HG03457 (cell line): ENCODE data around the gene S1PR2.
"Not testable (repeated sequence)": the region's sequence is repeated elsewhere in the genome, so short reads cannot be mapped to it uniquely, and the experiment has no call there.

Experiments
- ATAC-seq: cut with Tn5 transposase; IDR thresholded peaks from one replicate; pipeline ENCODE4 v1.9.1; 2021; ENCODE audit warnings: moderate number of reproducible peaks; ENCODE audit not compliant: unreplicated experiment

S1PR2 gene

DNA sequence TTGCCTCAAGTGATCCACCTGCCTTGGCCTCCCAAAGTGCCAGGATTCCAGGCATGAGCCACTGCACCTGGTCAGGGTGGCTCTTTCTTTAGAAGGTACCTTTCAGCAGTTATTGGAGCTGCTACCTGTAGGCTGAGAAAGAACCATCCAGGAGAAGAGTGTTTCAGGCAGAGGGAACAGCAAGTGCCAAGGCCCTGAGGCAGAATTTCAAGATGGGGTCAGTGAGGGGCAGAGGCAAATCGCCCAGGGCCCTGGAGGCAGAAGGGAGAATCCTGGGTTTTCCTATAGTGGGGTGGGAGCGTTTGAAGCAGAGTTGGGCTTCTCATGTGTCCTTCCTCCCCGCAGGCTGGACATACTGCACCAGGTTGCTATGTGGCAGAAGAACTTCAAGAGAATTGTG, 23.1 kb upstream of the S1PR2 start:
- no peak for ATAC-seq

DNA sequence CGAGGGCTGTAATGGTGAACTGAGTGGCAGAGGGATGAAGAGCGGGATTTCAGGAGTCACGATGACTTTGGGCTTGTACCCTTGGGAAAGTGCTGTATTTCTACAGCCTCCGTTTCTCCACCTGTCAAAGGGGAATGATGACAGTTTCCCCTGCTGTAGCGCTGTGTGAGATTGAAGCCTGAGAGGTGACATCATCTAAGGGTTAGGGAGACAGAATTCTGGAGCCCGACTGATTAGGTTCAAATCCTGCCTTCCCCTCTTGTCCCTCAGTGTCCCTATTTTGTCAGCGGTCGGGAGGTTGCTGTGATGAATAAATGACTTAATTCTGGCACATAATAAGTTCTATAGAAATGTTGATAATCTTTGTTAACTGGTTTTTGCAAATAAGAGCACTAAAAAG, 21.6 kb upstream of the S1PR2 start:
- ATAC-seq = no peak

DNA sequence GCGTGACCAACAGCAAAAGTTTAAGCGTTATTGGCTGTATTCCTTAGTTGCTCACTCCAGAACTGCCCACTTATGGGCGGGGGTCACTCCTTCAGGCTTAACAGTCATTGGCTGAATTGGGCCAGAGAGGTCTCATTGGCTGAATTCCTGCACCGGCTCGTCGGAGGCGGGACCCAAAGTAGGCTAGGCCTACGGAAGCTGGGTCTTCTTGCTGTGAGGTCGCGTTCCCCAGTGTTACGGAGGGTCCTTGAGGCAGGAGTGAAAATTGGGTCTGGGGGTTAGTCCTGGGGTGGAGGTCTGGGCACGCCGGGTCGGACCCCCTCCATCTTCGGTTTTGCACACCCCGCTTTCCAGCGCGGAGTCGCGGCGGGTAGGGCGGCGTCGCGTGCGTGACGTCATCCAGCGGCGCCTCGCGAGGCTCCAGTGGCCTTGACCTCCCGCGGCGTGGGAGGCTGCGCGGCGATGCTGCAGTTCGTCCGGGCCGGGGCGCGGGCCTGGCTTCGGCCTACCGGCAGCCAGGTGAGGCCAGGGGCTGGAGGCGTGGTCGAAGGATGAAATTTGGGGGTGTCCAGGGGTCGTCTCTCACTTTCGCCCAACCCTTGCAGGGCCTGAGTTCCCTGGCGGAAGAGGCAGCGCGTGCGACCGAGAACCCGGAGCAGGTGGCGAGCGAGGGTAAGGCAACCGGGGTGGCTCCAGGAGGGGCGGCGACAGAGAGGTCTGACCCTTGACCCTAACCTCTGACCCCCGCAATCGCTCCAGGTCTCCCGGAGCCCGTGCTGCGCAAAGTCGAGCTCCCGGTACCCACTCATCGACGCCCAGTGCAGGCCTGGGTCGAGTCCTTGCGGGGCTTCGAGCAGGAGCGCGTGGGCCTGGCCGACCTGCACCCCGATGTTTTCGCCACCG, 20.9 kb upstream of the S1PR2 start, which contains the start of gene MRPL4:
Gene MRPL4 (plus strand): TSS at position 423 of the 903 bp plus-strand sequence. CDS start 40 bp downstream, at position 463.
- peak; percentile 73 for ATAC-seq

DNA sequence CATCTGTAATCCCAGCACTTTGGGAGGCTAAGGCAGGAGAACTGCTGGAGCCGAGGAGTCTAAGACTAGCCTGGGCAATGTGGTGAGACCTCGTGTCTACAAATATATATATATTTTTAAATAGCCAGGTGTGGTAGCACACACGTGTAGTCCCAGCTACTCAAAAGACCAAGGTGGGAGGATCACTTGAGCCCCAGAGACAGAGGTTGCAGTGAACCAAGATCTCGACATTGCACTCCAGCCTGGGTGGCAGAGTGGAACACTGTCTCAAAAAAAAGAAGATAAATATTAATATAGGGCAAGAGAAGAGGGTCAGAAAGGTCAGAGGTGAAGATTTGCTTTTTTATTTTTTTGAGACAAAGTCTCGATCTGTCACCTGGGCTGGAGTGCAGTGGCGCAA, 15.4 kb upstream of the S1PR2 start:
- no peak for ATAC-seq

DNA sequence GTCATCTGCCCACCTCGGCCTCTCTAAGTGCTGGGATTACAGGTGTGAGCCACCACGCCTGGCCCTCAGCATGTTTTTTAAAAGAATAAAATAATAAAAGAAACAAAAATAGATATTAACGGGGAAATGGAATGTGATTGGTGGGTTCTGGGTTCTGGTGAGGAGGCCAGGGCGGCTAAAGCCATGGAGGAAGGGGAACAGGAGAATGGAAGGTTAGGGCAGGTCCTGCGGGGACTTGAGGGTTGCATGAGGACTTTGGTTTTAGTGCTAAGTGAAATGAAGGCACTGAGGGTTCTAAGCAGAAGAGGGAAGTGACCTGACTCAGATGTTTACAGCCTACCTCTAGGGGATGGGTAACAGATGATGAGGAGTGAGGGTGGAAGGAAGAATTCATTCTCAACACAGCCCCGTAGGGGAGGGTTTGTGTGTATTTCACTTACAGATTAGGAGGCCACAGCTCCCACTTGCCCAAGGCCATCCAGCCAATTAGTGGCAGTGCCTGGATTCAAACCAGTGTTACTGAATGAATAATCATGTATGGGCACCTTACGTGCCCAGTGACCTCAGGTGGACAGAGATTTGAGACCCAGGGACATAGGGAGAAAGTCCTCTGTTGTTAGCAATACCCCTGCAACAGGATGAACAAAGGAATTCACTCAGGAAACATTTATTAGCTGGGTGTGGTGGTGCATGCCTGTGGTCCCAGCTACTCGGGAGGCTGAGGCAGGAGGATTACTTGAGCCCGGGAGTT, 14.2 kb upstream of the S1PR2 start:
- ATAC-seq = no peak

DNA sequence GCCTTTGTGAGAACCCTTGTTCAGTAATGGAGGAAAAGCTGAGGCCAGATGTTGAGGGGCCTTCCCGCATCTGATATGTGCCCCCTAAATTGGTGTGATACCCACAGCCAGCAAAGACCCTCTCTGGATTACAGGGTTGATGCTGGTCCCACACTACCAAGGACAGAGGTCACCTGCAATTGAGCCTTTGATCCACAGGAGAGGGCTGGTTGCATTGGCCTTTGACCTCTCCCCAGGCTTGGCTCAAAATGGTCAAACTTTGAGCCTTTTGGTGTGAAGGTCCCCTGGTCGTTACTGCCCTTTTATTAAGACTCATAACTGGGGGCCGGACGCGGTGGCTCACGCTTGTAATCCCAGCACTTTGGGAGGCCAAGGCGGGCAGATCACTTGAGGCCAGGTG, 12.5 kb upstream of the S1PR2 start:
- no peak for ATAC-seq

GRCh38 chr19:10241826-10242449, 10.8 kb upstream of the S1PR2 start:
- not testable (repeated sequence) for ATAC-seq

DNA sequence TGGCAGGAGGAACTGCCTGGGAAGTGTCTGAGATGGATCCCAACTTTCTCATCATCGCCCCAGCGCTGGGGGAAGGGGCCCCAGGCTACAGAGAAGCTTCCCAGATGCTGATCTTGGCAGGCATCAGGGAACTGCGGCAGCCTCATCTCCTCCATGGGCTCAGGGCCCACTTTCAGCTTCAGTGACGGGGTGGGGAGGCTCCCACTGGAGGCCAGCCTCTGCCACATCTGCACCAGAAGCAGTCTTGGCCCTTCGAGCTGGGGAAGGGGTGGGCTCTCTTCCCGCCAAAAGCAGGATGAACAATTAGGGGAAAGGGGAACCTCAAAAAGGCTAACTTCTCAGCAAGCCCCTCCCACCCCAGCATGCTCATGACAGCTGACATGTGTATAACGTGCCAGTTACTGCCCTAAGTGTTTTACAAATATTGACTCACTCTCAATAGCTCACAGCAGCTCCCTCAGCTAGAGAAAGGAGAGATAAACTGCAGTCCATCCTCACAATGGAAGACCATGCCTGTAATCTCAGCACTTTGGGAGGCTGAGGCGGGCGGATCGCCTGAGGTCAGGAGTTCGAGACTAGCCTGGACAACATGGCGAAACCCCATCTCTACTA, 7.1 kb upstream of the S1PR2 start:
- no peak for ATAC-seq

DNA sequence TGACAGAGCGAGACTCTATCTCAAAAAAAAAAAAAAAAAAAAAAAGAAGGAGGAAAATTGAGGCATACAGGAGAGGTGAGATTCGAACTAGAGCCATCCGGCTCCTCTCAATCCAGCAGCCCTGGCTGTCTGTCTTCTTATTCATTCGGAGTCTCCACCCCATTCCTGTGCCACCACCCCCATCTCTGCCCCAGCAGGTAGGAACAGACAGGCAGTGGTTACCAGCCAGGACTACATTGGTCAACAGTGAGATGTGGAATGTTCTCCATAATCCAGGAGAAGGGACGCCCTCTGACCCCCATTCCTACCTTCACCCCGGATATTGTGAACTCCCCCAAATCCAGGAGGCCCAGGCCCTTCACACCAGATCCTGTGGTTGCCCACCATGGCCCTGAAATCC, 6.6 kb upstream of the S1PR2 start:
- ATAC-seq = no peak

GRCh38 chr19:10235409-10235808, 4.3 kb upstream of the S1PR2 start:
- not testable (repeated sequence) for ATAC-seq

DNA sequence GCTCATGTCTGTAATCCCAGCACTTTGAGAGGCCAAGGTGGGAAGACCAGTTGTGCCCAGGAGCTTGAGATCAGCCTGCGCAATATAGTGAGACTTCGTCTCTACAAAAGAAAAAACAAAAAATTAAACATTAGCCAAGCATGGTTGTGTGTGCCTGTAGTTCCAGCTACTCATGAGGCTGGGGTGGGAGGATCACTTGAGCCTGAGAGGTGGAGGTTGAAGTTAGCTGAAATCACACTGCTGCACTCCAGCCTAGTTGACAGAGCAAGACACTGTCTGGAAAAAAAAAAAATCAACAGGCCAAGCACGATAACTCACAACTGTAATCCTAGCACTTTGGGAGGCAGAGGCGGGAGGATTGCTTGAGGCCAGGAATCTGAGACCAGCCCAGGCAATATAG, 3.9 kb upstream of the S1PR2 start:
- no peak for ATAC-seq

DNA sequence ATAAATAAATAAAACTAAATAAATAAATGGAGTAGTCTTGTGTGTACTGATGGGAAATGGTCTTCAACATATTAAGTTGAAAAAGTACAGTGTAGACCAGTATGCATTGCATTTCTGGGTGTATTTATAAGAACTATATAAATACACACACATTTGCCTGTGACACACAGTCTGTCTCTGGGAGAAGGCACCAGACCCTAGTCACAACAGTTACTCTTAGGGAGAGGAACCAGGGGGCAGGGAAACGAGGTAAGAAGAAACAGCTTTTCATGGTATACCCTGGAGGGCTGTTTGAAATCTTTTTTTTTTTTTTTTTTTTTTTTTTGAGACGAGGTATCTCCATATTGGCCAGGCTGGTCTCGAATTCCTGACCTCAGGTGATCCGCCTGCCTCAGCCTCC, 2.8 kb upstream of the S1PR2 start:
- no peak for ATAC-seq

DNA sequence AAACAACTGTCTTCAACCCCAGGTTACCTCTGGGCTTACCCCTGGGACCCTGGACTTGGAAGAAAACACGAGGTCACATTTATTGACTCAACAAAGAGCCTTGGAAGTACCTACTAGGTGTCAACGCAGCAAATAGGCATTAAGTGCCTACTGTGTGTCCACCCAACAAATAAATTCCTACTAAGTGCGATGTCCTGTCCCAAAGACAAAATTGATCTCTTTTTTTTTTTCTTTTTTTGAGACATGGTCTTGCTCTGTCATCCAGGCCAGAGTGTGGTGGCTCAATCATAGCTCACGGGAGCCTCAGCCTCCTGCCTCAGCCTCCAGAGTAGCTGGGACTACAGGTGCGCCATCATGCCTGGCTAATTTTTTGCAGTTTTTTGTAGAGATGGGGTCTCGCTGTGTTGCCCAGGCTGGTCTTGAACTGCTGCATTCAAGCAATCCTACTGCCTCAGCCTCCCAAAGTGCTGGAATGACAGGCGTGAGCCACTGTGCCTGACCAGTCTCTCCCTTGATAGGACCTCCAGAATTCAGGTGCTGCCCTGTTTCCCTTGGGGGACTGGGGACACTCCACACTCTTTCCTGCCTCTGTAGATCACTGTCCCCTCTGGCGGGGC, 589 bp upstream of the S1PR2 start:
- no peak for ATAC-seq

DNA sequence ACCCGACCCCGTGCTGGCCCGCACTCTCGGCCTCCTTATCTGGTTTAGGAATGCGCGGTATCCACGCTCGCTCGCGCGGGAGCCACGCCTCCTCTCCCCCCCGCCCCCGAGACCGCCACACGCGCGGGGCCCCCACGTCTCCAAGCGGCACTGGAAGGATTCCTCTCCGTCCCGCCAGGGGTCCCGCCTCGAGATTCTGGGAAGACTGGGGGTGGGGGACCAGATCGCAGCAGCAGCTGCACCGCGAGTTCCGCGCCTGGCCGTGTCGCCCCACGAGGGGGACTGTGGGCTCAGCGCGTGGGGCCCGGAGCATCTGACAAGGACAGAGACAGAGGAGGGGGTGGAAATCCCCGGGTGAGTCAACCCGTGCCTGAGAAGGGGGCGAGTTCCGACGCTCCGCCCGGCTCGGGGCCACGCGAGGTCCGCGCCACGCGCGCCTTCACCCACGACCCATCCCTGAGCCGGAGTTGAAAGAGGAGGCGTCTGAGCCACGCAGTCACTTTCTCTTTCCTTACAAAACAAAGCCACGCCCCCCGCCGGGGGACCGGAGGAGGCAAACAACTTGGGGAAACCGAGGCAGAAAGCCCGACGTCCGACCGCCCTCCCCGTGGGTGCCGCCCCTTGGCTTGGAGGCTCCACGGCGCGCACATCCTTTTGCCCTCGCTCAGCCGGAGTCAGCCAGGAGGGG, 814 bp downstream of the S1PR2 start:
- no peak for ATAC-seq

DNA sequence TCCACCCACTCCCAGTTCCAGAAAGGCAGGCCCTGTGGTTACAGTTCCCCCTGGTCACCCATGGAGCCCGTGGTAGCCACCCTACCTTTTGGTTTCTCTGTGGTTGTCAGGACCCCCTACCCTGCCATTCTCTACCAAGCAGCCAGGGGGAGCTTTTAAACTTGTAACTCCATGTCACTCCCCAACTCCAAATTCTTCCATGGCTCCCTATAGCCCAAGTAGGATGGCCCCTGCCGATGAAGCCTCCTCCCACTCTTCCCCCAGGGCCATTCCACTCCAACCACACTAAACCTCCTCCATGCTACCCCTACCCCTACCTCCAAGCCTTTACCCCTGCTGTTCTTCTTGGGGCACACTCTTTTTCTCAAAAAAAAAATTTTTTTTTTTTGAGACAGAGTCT, 2.2 kb downstream of the S1PR2 start:
- ATAC-seq = no peak

- no peak for ATAC-seq
Measured at GRCh38 chr19:10228393-10228792, 2.7 kb downstream of the S1PR2 start.

DNA sequence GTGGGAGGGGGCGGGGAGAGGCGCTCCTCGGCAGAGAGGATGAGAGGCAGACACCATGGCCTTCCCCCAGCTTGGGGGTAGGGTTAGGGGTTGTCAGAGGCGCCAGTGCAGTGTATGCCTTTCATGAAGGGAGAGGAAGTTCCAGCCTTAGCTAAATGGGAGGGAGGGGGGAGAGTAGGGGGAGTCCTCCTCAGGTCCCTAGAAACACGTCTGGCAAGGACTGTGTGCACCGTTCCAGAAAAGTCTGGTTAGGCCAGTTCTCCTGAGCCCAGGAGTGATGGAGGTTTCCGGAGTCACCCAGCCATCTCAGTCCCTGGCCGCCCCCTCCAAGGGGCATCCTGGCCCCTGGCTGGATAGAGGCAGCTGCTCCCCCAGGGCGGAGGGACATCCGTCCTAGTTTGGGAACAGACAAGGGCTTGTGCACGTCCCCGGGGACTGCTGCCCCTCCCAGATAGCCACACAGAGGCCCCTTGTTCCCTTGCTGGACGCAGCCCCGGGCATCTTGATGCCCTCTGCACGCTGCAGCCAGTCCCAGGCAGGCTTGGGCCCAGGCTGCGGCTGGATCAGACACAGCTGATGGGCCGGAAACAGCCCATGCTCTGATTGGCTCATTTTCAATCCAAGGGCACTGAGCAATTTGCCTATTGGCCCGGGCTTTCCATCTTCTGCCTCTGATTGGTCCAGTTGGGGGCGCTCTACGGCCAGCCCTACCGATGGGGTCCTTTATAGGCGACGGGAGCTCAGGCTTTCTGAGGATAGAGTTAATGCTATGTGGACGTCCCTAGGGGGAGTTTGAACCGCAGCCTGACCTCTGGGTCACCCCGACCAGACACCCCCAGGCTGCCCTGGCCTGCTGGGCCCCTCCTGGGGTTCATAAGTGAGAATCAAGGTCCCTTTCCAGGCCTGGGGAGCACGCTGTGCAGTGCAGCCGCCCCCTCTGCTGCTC, 3.8 kb downstream of the S1PR2 start:
- ATAC-seq = no peak

GRCh38 chr19:10226376-10227025, 4.6 kb downstream of the S1PR2 start:
- ATAC-seq = no peak

GRCh38 chr19:10226021-10226375, 5.1 kb downstream of the S1PR2 start:
- ATAC-seq = no peak
